Bone marrow (tissue), 2 donors: ENCODE results near the gene EFNB2.

ENCODE experiments used
- DNase-seq, 2 donors: peaks; one replicate each; lab custom pipeline; 2025; lab: John Stamatoyannopoulos, UW

The EFNB2 gene

GRCh38 chr13:106499896-106500295, 35.6 kb downstream of the EFNB2 start:
- no peak for DNase-seq

- DNase-seq: no peak
Measured at GRCh38 chr13:106499113-106499512, 36.3 kb downstream of the EFNB2 start.

GRCh38 chr13:106498571-106498970, 36.9 kb downstream of the EFNB2 start:
- DNase-seq: no peak

- DNase-seq: no peak
Measured at GRCh38 chr13:106498158-106498557, 37.3 kb downstream of the EFNB2 start.

GRCh38 chr13:106497079-106497478, 38.4 kb downstream of the EFNB2 start:
- DNase-seq: no peak

GRCh38 chr13:106496072-106496997, 39.1 kb downstream of the EFNB2 start:
- DNase-seq: no peak

- no peak for DNase-seq
Measured at GRCh38 chr13:106494936-106495335, 40.5 kb downstream of the EFNB2 start.

GRCh38 chr13:106494506-106494905, 41.0 kb downstream of the EFNB2 start:
- no peak for DNase-seq

- peak in 1 of 2 donors; percentile 47 for DNase-seq
Measured at GRCh38 chr13:106493533-106494220, 41.8 kb downstream of the EFNB2 start.

- DNase-seq: no peak
Measured at GRCh38 chr13:106492588-106493475, 42.6 kb downstream of the EFNB2 start.

- DNase-seq: no peak
Measured at GRCh38 chr13:106491928-106492587, 43.4 kb downstream of the EFNB2 start.

- DNase-seq: no peak
Measured at GRCh38 chr13:106491463-106491862, 44.0 kb downstream of the EFNB2 start.

GRCh38 chr13:106490569-106491321, 44.7 kb downstream of the EFNB2 start:
- no peak for DNase-seq

GRCh38 chr13:106489849-106490568, 45.5 kb downstream of the EFNB2 start:
- no peak for DNase-seq

GRCh38 chr13:106488686-106489085, 46.8 kb downstream of the EFNB2 start:
- DNase-seq: no peak

- DNase-seq: no peak
Measured at GRCh38 chr13:106488076-106488475, 47.4 kb downstream of the EFNB2 start.

- DNase-seq: no peak
Measured at GRCh38 chr13:106487129-106487528, 48.3 kb downstream of the EFNB2 start.

- no peak for DNase-seq
Measured at GRCh38 chr13:106486287-106486686, 49.2 kb downstream of the EFNB2 start.

GRCh38 chr13:106484537-106485193, 50.8 kb downstream of the EFNB2 start:
- DNase-seq: no peak

- no peak for DNase-seq
Measured at GRCh38 chr13:106484084-106484483, 51.4 kb downstream of the EFNB2 start.
